ENCODE measurements around the gene CD99. TPM values are rescaled to one million over a fixed set of nuclear protein-coding genes. Genes with fewer than 3 reads are reported as not detected.

CD99 gene
- total and polyA plus RNA-seq, 7 experiments from 2014 or later = 112 to 293 (median 179) TPM

DNA sequence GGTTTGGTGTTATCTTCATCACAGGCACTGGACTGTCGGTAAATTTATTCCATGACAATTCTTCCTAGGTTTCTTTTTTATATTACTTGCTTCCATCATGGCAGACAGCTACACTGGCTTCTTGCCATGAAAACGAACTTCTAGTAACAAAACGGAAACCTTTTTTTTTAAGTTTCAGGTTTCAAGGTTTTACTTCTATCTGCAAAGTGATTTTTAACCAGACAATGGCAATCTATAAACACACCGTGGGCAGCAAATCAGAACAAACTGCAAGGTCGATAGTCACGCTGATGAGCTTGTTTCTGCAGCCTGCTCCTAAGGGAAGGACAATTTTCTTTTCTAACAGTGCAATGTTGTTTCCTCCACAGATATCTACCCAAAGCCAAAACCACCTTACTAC, 90.6 kb downstream of the CD99 start:
- H3K36me3 Mint-ChIP-seq = no peaks in the 10 kb centered on the region
- peak in 1 of 9 donors; percentile 19 for DNase-seq
- H3K36me3 ChIP-seq (ENCODE audit: control insufficient read depth in 2 of 3, insufficient read depth in 3 of 3, low read length in 3 of 3) = no peaks in the 10 kb centered on the region
- H3K9me3 ChIP-seq (ENCODE audit: control insufficient read depth in 2 of 3, low read length in 3 of 3) = no peaks in the 10 kb centered on the region
- no peak overlapping the region for H3K4me3 ChIP-seq (ENCODE audit: low read length)
- peaks cover 0 to 17% (median 10%) of the 10 kb centered on the region in 7 donors for H3K4me1 Mint-ChIP-seq
- H3K27me3 Mint-ChIP-seq = peaks cover 0 to 7% (median 0%) of the 10 kb centered on the region in 5 donors
- ATAC-seq = no peak
- no peaks in the 10 kb centered on the region for H3K4me1 ChIP-seq (ENCODE audit: control insufficient read depth in 2 of 2, insufficient read depth in 2 of 2, low read length in 2 of 2)
- ChIA-PET CTCF (no interaction called here), POLR2A (no interaction called here)
- H3K27ac Mint-ChIP-seq = peak overlapping the region in 5 of 9 donors; percentile 18 to 81 (median 41)
- intact Hi-C loops (cut with micrococcal nuclease) = no loop called here
- H3K27ac ChIP-seq (ENCODE audit: low read depth, low read length) = no peak overlapping the region
- no peaks in the 10 kb centered on the region for H3K27me3 ChIP-seq (ENCODE audit: control insufficient read depth in 2 of 2, insufficient read depth in 2 of 2, low read length in 2 of 2)
- peak overlapping the region in 8 of 10 donors; percentile 8 to 76 (median 62) for H3K4me3 Mint-ChIP-seq
- H3K9me3 Mint-ChIP-seq = peaks cover 0 to 2% (median 0%) of the 10 kb centered on the region in 11 donors

- Histone ChIP-seq H3K4me3 (ENCODE audit: low read length) (no peak overlapping the region), H3K27ac (ENCODE audit: low read depth, low read length) (no peak overlapping the region), H3K9me3 (ENCODE audit: control insufficient read depth in 2 of 3, low read length in 3 of 3) (no peaks in the 10 kb centered on the region), H3K27me3 (ENCODE audit: control insufficient read depth in 2 of 2, insufficient read depth in 2 of 2, low read length in 2 of 2) (no peaks in the 10 kb centered on the region), H3K4me1 (ENCODE audit: control insufficient read depth in 2 of 2, insufficient read depth in 2 of 2, low read length in 2 of 2) (no peaks in the 10 kb centered on the region), H3K36me3 (ENCODE audit: control insufficient read depth in 2 of 3, insufficient read depth in 3 of 3, low read length in 3 of 3) (no peaks in the 10 kb centered on the region)
- Mint-ChIP-seq H3K9me3 (peaks cover 0 to 2% (median 0%) of the 10 kb centered on the region in 11 donors), H3K27ac (peak overlapping the region in 6 of 9 donors; percentile 16 to 81 (median 38)), H3K4me3 (peak overlapping the region in 8 of 10 donors; percentile 5 to 76 (median 61)), H3K27me3 (peaks cover 0 to 4% (median 0%) of the 10 kb centered on the region in 5 donors), H3K4me1 (peaks cover 0 to 17% (median 10%) of the 10 kb centered on the region in 7 donors), H3K36me3 (no peaks in the 10 kb centered on the region)
- no peak for ATAC-seq
- CTCF ChIA-PET = no interaction called here
- DNase-seq = no peak
- POLR2A ChIA-PET = no interaction called here
- intact Hi-C loops (cut with micrococcal nuclease) = no loop called here
These were observed 91.1 kb downstream of the CD99 start for GRCh38 chrX:2782171-2782570.

DNA sequence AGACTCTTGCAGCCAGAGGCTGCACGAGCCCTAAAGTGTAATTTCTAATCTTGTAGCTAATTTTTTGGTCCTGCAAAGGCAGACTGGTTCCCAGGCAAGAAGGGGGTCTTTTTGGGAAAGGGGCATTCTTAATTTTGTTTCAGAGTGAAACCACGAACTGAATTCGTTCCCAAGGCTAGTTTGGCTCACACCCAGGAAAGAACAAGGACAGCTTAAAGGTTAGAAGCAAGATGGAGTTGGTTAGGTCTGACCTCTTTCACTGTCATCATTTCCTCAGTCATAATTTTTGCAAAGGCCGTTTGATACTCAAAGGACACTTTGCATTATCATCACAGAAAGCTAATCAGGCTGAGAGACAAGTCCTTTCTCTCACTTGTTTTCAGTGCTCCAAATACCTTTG, 91.7 kb downstream of the CD99 start:
- H3K4me1 ChIP-seq (ENCODE audit: control insufficient read depth in 2 of 2, insufficient read depth in 2 of 2, low read length in 2 of 2) = no peaks in the 10 kb centered on the region
- Mint-ChIP-seq H3K4me3 (peak overlapping the region in 1 of 10 donors; percentile 50), H3K9me3 (peaks cover 0 to 2% (median 0%) of the 10 kb centered on the region in 11 donors), H3K27ac (no peak overlapping the region), H3K36me3 (no peaks in the 10 kb centered on the region), H3K27me3 (peaks cover 0 to 4% (median 0%) of the 10 kb centered on the region in 5 donors), H3K4me1 (peaks cover 0 to 17% (median 10%) of the 10 kb centered on the region in 7 donors)
- POLR2A ChIA-PET = no interaction called here
- no peak overlapping the region for H3K4me3 ChIP-seq (ENCODE audit: low read length)
- no peak overlapping the region for H3K27ac ChIP-seq (ENCODE audit: low read depth, low read length)
- intact Hi-C loops (cut with micrococcal nuclease) = no loop called here
- no peaks in the 10 kb centered on the region for H3K9me3 ChIP-seq (ENCODE audit: control insufficient read depth in 2 of 3, low read length in 3 of 3)
- H3K27me3 ChIP-seq (ENCODE audit: control insufficient read depth in 2 of 2, insufficient read depth in 2 of 2, low read length in 2 of 2) = no peaks in the 10 kb centered on the region
- ATAC-seq (no peak), DNase-seq (no peak)
- H3K36me3 ChIP-seq (ENCODE audit: control insufficient read depth in 2 of 3, insufficient read depth in 3 of 3, low read length in 3 of 3) = no peaks in the 10 kb centered on the region
- CTCF ChIA-PET = no interaction called here

- no peaks in the 10 kb centered on the region for H3K36me3 ChIP-seq (ENCODE audit: control insufficient read depth in 2 of 3, insufficient read depth in 3 of 3, low read length in 3 of 3)
- H3K27me3 ChIP-seq (ENCODE audit: control insufficient read depth in 2 of 2, insufficient read depth in 2 of 2, low read length in 2 of 2) = no peaks in the 10 kb centered on the region
- no peaks in the 10 kb centered on the region for H3K9me3 ChIP-seq (ENCODE audit: control insufficient read depth in 2 of 3, low read length in 3 of 3)
- Mint-ChIP-seq H3K9me3 (peaks cover 0 to 2% (median 0%) of the 10 kb centered on the region in 11 donors), H3K4me3 (no peak overlapping the region), H3K27me3 (peaks cover 0 to 2% (median 0%) of the 10 kb centered on the region in 5 donors), H3K36me3 (no peaks in the 10 kb centered on the region), H3K27ac (no peak overlapping the region), H3K4me1 (peaks cover 0 to 17% (median 10%) of the 10 kb centered on the region in 7 donors)
- DNase-seq (no peak), ATAC-seq (no peak)
- ChIA-PET CTCF (no interaction called here), POLR2A (no interaction called here)
- no peak overlapping the region for H3K27ac ChIP-seq (ENCODE audit: low read depth, low read length)
- H3K4me1 ChIP-seq (ENCODE audit: control insufficient read depth in 2 of 2, insufficient read depth in 2 of 2, low read length in 2 of 2) = no peaks in the 10 kb centered on the region
- intact Hi-C loops (cut with micrococcal nuclease) = no loop called here
- no peak overlapping the region for H3K4me3 ChIP-seq (ENCODE audit: low read length)
These were observed 92.9 kb downstream of the CD99 start for GRCh38 chrX:2784026-2784425.

- H3K9me3 Mint-ChIP-seq = peaks cover 0 to 2% (median 0%) of the 10 kb centered on the region in 11 donors
- no peak overlapping the region for H3K4me3 Mint-ChIP-seq
- DNase-seq (no peak), ATAC-seq (no peak)
- Histone ChIP-seq H3K4me3 (ENCODE audit: low read length) (no peak overlapping the region), H3K27me3 (ENCODE audit: control insufficient read depth in 2 of 2, insufficient read depth in 2 of 2, low read length in 2 of 2) (no peaks in the 10 kb centered on the region), H3K27ac (ENCODE audit: low read depth, low read length) (no peak overlapping the region), H3K36me3 (ENCODE audit: control insufficient read depth in 2 of 3, insufficient read depth in 3 of 3, low read length in 3 of 3) (no peaks in the 10 kb centered on the region), H3K9me3 (ENCODE audit: control insufficient read depth in 2 of 3, low read length in 3 of 3) (no peaks in the 10 kb centered on the region), H3K4me1 (ENCODE audit: control insufficient read depth in 2 of 2, insufficient read depth in 2 of 2, low read length in 2 of 2) (no peaks in the 10 kb centered on the region)
- POLR2A ChIA-PET = no interaction called here
- H3K4me1 Mint-ChIP-seq = peaks cover 0 to 17% (median 10%) of the 10 kb centered on the region in 7 donors
- H3K27me3 Mint-ChIP-seq = no peaks in the 10 kb centered on the region
- intact Hi-C loops (cut with micrococcal nuclease) = no loop called here
- CTCF ChIA-PET = no interaction called here
- H3K36me3 Mint-ChIP-seq = no peaks in the 10 kb centered on the region
- no peak overlapping the region for H3K27ac Mint-ChIP-seq
These were observed 94.4 kb downstream of the CD99 start for GRCh38 chrX:2785538-2785937.

GRCh38 chrX:2788980-2789379, 97.9 kb downstream of the CD99 start:
- H3K27ac ChIP-seq (ENCODE audit: low read depth, low read length) = no peak overlapping the region
- no peaks in the 10 kb centered on the region for H3K9me3 Mint-ChIP-seq
- intact Hi-C loops (cut with micrococcal nuclease) = no loop called here

GRCh38 chrX:2789569-2789968, 98.5 kb downstream of the CD99 start:
- no peaks in the 10 kb centered on the region for H3K4me1 Mint-ChIP-seq
- POLR2A ChIA-PET = no interaction called here

More at GRCh38 chrX:2788980-2789379, 97.9 kb downstream of the CD99 start:
- Mint-ChIP-seq H3K4me3 (no peak overlapping the region), H3K4me1 (no peaks in the 10 kb centered on the region), H3K27ac (no peak overlapping the region), H3K36me3 (no peaks in the 10 kb centered on the region), H3K27me3 (no peaks in the 10 kb centered on the region)
- no peaks in the 10 kb centered on the region for H3K27me3 ChIP-seq (ENCODE audit: control insufficient read depth in 2 of 2, insufficient read depth in 2 of 2, low read length in 2 of 2)
- ChIA-PET CTCF (no interaction called here), POLR2A (no interaction called here)
- no peaks in the 10 kb centered on the region for H3K36me3 ChIP-seq (ENCODE audit: control insufficient read depth in 2 of 3, insufficient read depth in 3 of 3, low read length in 3 of 3)
- no peaks in the 10 kb centered on the region for H3K9me3 ChIP-seq (ENCODE audit: control insufficient read depth in 2 of 3, low read length in 3 of 3)
- no peaks in the 10 kb centered on the region for H3K4me1 ChIP-seq (ENCODE audit: control insufficient read depth in 2 of 2, insufficient read depth in 2 of 2, low read length in 2 of 2)
- no peak for ATAC-seq
- no peak for DNase-seq
- no peak overlapping the region for H3K4me3 ChIP-seq (ENCODE audit: low read length)

More at GRCh38 chrX:2789569-2789968, 98.5 kb downstream of the CD99 start:
- H3K27ac Mint-ChIP-seq = no peak overlapping the region
- H3K27me3 ChIP-seq (ENCODE audit: control insufficient read depth in 2 of 2, insufficient read depth in 2 of 2, low read length in 2 of 2) = no peaks in the 10 kb centered on the region
- H3K27me3 Mint-ChIP-seq = no peaks in the 10 kb centered on the region
- H3K9me3 Mint-ChIP-seq = no peaks in the 10 kb centered on the region
- no peaks in the 10 kb centered on the region for H3K9me3 ChIP-seq (ENCODE audit: control insufficient read depth in 2 of 3, low read length in 3 of 3)
- no peaks in the 10 kb centered on the region for H3K36me3 ChIP-seq (ENCODE audit: control insufficient read depth in 2 of 3, insufficient read depth in 3 of 3, low read length in 3 of 3)
- H3K4me3 Mint-ChIP-seq = no peak overlapping the region
- ATAC-seq (no peak), DNase-seq (no peak)
- H3K36me3 Mint-ChIP-seq = no peaks in the 10 kb centered on the region
- no peak overlapping the region for H3K4me3 ChIP-seq (ENCODE audit: low read length)
- no peak overlapping the region for H3K27ac ChIP-seq (ENCODE audit: low read depth, low read length)
- H3K4me1 ChIP-seq (ENCODE audit: control insufficient read depth in 2 of 2, insufficient read depth in 2 of 2, low read length in 2 of 2) = no peaks in the 10 kb centered on the region
- intact Hi-C loops (cut with micrococcal nuclease) = no loop called here
- CTCF ChIA-PET = no interaction called here

All from naive thymus-derived CD4-positive, alpha-beta T cell (primary cell).